ENCODE results near the gene PSMD13.

Gene PSMD13

DNA sequence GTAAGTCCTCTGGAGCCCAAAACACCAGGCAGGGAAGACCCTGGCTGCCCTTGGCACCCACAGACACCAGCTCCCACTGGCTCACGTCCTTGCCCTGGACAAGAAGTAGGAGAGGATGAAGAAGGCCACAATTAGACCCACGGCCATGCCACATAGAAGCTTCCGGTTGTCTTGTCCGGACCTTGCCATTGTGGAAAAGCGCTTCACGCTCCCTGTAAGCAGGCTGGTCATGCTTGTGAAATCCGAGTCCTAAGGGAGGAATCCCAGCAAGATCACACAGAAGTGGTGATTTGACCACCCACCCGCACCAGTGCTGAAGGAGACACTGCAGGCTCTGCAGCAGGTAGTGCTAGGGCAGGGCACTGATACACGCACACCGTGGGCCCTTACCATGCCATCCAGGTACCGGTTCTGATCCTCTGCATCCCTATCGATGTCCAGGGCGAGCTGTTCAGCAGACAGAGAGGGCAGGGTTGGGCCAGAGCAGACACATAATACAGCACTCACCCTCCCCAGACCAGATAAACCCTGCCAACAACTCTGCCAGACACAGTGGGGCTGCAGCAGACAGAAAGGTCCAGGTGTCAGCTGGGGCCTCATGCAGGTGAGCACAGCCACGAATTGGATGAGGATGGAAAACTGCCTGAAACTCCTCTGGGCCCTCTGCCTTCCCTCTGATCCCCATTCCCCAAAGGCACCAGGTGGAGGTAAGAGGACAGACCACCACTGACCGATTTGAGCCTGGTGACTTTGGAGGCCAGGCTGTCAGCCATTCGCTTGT is 31.4 kb upstream of the PSMD13 start:
- no peak for FAIRE-seq

DNA sequence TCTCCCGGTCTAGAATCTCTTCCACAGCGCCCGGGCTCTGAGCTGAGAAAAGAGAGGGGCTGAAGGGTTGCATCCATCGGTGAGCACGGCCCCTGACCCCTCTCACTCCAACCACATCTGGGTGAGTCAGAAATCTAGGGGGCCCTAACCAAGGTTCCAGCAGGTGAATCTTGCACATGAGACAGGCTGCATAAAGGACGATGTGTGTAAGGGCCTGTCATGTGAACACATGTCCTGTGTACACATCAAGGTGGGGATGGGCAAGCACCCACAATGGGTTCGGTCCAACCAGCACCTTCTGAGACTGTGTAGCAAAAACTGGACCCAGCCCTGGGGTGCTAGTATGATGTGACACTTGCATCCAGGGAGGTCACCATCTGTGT is 30.8 kb upstream of the PSMD13 start:
- no peak for FAIRE-seq

DNA sequence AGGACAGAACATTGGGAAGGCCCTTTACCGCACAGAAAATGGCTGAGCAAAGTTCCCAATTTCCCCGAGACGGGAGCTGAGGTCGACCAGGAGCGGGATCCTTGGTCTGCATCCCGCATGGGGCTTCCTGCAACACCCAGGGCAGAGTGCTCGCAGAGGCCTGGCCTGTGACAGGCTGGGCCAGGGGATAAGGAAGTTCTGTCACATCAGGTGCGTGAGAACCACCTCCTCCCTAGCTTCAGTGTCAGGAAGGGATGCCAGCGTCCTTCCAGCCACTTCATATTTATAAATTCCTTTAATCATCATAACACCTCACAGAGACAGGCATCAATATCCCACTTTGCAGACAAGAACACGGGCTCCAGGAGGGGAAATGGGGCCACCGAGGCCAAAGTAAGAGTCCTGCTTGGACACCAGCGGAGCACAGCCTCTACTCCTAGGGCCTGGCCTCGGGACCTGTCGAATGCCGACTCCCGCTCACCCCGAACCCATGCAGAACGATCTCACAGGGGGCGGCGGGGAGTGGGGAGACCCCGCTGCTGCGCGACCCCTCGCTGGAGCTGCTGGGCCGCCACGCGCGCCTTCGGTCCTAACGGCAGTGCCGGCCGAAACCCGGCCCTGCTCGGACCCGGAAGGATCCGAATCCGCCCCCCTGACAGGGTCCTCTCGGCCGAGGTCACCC is 30.1 kb upstream of the PSMD13 start:
- no peak for FAIRE-seq

GRCh38 chr11:207208-207862 is 29.4 kb upstream of the PSMD13 start, which contains the start of the genes BET1L and RIC8A:
Gene BET1L (minus strand): TSS chr11:207399. CDS start chr11:207321, 78 bp downstream.
Gene RIC8A (plus strand): TSS chr11:207708. CDS start chr11:208855, 1,147 bp downstream.
- FAIRE-seq, result peak; percentile 99

GRCh38 chr11:207863-208180 is 29.0 kb upstream of the PSMD13 start:
- no peak for FAIRE-seq

- no peak for FAIRE-seq
These were observed 28.4 kb upstream of the PSMD13 start for GRCh38 chr11:208181-208916.

DNA sequence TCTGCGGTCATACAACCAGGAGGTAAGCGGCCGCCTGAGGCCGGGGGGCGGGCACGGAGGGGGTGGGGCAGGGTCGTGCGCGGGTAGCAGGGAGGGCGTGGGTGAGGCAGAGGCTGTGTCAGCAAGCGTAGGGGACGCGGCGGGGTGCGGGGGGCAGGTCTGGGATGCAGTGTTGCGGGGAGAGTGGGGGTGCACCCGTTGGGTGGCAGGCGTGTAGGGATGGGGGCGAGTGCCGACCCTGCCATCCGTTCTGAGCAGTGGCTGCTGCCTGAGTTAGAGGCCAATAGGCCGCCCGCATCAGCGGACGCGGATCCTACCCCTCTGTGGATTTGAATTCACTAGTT is 27.9 kb upstream of the PSMD13 start:
- no peak for FAIRE-seq

- FAIRE-seq, result no peak
These were observed 27.3 kb upstream of the PSMD13 start for GRCh38 chr11:209275-210121.

GRCh38 chr11:210122-210802 is 26.5 kb upstream of the PSMD13 start:
- no peak for FAIRE-seq

DNA sequence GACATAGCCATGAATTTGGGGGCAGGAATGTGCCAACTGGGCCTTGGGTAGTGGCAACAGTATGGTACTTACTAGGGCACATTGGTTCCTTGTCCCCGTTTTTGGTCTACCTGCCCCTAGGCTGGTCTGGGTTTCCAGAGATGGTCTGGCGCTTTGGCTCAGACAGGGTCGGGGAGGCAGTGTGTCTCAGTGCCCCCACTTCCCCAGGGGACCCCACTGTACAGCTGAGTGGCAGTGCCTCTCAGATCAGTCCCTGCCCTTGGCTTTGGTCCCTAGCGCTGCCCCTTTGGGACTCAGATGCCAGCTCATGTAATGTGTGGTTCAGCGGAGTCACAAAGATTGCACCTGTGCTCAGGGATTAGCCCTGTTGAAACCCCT is 26.0 kb upstream of the PSMD13 start:
- FAIRE-seq, result no peak

DNA sequence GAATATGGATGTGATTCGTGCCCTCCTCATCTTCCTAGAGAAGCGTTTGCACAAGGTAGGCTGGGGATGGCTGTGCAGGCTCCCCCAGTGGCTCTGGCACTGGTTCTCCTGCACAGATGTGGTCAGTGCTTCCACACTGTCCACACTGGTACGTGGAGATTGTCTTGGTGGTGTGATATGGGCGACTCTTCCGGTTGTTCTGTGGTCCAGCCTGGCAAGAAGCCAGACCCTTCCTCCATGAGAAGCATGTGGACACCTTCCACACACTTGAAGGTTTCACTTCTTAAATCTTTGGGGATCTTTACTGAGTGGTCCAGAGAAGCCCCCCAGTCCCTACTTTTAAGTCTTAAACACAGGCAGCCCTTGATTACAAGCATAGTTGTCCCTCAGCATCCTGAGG is 25.5 kb upstream of the PSMD13 start:
- no peak for FAIRE-seq

GRCh38 chr11:211741-212140 is 25.0 kb upstream of the PSMD13 start:
- no peak for FAIRE-seq

- no peak for FAIRE-seq
These were observed 24.4 kb upstream of the PSMD13 start for GRCh38 chr11:212150-213100.

GRCh38 chr11:213111-213510 is 23.7 kb upstream of the PSMD13 start:
- FAIRE-seq, result no peak

GRCh38 chr11:214083-214482 is 22.7 kb upstream of the PSMD13 start:
- no peak for FAIRE-seq

DNA sequence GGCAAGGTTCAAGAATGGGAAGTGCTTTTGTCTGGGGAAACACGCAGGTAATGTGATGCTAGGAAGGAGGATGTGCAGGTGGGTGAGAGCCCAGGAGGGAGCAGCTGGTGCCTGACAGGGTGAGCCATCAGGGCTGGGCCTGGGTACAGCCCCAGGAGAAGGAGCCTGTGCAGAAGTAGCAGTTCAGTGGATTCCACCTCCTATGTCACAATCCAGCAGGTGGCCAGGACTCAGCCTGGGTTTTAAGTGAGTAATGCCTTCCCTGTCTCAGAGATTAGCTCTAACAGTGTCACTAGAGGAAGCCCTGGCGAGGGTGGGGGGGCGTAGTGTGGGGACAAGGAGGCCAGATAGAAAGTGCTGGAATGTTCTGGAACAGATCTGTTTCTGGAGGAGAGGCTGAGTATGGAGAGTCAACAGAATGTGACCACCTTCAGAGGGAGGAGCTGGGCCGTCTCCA is 21.2 kb upstream of the PSMD13 start:
- FAIRE-seq, result no peak

DNA sequence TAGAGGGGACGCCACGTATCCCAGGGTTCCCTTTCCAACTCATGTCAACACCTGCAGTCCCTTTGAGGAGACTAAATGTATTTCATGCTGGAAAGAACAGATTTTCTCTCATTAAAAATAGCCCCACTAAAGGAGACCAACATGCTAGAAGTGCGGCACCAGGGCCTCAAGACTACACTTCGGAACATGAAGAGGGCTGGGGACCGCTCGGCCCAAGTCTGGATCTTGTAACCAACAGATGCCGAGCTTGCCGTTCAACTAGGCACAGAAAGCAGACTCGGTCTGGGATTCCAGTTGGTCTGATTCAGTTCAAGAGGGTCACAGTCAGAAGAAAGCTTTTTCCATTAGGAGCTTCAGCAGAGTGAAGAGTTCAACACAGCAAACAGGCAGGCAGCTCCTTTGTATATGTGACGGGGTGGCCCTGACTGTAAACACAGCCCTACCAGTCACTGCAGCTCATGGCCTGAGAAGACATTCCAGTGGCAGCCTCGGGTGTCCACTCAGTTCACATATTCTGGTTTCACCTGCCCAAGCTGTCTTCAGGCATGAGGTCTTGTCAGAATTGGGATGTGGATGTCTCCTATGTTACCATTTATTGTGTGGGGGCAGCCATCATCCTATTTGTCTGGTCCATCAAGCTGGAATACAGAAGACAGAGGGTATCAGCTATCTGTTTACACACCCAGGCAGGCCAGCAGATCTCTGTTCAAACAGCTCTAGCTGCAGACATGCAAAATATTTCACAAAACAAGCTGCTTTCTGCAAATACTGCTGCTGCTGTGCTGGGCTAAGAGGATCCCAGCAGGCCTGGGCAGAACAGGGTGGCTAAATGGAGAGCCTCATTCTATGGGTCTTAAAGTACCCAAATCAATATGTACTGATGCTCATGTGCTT is 20.4 kb upstream of the PSMD13 start:
- FAIRE-seq, result no peak

- no peak for FAIRE-seq
These were observed 19.1 kb upstream of the PSMD13 start for GRCh38 chr11:217704-218103.

DNA sequence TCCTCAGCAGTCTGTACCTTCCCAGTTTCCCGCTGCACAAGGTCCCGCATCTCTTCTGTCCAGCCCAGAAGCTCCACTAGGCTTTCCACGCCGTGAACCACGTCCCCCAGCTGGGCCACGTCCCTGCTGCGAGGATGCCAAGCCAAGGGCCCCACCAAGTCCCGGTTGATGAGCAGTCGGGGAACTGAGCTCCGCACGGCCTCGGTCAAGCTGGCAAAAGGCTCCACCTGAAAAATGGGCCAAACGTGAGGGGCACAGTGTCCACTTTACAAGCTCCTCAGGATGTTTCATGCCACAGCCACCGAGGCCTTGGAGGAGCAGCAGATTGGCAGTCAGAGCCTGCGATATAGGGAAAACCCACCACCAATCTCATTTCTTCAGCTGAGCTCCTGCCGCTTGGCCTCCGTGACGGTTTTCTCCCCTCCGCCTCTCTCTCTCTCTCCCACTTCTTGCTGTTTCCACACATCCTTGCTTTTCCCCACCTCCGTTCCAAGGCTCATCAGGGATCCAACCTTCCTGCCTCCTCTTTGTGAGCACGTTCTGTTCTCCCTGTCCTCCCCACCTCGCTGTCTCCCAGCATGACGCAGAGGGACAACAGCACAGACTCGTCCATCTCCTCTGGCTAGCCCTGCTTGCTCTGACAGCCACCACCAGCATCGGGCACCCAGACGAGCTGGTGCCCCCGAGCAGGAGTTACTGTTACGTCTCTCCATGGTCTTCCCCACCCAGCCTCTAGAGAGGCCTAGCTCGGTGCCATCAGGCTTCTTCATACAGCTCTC is 17.8 kb upstream of the PSMD13 start:
- no peak for FAIRE-seq
